ENCODE measurements around the gene ANGPTL4.
"Not testable (repeated sequence)": the region's sequence is repeated elsewhere in the genome, so short reads cannot be mapped to it uniquely, and the experiment has no call there.

ANGPTL4 gene

DNA sequence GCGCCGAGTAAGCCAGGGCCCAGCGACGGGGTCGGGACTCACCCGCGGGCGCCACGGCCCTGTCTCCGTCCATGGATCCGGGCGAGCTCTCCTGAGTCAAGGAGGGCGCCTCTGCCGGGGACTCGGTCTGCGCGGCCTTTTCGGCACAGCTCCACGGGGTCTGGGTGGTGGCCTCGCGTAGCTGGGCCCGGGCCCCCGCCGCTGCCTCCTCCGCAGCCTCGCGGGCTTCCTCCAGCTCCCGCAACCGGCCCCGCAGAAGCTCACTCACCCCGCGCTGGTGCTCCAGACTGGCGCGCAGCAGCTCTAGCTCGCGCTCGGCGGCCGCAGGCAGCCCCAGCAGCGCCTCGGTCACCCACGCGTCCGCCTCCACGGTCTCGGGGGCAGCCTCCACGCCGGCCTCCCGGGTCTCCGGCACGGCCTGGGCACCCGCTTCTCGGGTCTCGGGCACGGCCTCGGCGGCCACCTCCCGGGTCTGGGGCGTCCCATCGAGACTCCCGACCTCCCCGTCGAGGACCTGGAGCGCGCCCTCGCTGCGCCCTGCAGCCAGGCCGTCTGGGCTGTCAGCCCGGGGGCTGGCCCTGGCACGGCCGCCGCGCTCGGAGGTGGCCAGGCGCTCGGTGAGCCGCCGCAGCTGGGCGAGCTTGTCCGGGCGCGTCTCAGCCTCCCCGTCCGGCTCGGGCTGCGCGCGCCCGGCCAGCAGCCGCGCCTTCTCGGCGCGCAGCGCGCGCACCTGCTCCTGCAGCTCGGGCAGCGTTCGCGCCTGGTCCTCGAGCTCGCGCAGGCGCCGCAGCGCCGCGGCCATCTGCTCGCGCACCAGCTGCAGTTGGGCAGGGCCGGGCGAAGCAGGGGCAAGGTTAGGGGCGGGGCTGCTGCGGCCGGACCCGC is 29.3 kb upstream of the ANGPTL4 start:
- peak; percentile 26 for DNase-seq

DNA sequence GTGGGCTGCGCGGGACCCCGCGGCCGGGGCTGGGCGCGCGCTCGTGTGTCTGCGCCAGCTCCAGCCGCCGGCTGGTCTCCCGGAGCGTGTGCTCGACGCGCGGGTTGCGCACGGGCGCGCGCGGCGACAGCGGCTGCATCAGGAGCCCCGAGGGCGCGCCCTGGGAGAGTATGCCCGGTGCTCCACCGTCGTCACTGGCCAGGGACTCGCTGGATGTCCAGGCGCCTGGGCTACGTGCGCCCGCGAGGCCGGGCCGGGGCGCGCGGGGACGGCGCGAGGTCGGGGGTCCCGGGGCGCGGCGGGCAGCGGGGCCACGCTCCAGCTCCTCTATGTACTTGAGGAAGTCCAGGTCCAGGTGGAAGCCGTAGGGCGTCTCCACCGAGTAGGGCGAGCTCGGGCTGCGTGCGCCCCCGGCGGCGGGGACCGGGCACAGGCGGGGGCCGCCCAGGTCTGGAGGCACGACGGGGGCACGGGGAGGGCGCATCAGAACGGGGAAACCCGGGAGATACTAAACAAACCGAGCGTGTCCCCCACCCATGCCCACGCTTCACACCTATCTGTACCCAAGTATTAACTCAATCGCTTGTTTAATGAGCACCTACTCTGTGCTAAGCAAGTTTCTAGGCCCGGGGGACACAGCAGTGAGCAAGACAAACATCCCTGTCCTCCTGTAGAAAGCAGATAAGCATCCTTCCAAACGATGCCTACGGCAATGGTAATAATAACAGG is 28.4 kb upstream of the ANGPTL4 start:
- DNase-seq: peak; percentile 25

DNA sequence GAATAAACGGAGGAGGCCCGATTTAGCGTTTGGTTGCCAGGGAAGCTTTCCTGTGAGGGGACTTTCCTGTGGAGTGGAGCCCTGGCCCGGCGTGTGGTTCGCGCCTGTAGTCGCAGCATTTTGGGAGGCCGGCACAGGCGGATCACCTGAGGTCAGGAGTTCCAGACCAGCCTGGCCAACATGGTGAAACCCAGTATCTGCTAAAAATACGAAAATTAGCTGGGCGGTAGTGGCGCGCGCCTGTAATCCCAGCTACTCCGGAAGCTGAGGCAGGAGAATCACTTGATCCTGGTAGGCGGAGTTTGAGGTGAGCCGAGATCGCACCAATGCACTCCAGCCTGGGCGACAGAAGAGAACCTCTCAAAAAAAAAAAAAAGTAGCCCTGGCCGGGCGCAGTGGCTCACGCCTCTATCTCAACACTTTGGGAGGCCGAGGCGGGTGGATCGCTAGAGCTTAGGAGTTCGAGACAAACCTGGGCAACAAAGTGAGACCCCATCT is 27.8 kb upstream of the ANGPTL4 start:
- no peak for DNase-seq

DNA sequence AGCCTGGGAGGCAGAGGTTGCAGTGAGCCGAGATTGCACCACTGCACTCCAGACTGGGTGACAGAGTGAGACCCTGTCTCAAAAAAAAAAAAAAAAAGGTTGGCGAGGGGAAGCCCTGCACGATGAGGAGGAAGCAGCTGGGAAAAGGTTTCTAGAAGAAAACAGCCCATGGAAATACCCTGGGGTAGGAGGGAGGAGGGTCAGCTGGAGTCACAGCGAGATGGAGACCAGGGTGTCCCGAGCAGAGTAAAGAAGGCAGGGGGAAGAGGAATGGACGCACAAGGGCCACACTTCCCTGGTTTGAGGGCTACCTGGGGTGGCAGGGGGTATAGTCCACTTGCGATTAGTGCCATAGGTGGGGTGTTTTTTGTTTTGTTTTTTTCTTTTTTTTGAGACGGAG is 27.3 kb upstream of the ANGPTL4 start:
- DNase-seq: no peak

DNA sequence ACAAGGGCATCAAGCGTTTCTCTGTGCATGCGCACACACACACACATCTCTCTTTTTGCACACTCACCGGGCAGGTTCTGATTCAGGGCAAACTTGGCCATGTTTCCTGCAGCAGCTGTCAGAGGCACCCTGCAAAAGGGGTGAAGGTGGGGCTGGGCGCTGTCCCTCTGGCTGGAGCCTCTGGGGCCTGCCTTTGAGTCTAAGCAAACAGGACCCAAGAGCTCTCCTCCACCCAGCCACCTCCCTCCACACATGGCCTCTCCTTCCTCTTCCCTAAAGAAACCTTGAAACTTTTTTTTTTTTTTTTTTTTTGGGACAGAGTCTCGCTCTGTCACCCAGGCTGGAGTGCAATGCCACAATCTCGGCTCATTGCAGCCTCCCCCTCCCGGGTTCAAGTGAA is 26.2 kb upstream of the ANGPTL4 start:
- no peak for DNase-seq

DNA sequence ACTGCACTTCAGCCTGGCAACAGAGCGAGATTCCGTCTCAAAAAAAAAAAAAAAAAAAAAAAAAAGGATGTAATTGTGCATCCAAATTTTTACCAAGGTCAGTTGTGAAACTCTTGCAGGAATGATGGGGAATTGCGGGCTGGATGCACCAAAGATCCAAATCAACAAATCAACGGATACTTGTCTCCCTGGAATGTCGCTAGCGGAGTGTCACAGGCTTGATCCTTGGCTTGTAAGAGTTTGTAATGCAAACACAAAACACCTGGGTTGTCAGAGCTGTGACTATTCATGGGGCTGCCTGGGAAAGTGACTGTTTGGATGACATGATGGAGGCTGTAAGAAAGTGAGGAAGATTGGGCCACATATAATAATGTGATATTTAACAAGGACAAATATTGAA is 25.1 kb upstream of the ANGPTL4 start:
- no peak for DNase-seq

DNA sequence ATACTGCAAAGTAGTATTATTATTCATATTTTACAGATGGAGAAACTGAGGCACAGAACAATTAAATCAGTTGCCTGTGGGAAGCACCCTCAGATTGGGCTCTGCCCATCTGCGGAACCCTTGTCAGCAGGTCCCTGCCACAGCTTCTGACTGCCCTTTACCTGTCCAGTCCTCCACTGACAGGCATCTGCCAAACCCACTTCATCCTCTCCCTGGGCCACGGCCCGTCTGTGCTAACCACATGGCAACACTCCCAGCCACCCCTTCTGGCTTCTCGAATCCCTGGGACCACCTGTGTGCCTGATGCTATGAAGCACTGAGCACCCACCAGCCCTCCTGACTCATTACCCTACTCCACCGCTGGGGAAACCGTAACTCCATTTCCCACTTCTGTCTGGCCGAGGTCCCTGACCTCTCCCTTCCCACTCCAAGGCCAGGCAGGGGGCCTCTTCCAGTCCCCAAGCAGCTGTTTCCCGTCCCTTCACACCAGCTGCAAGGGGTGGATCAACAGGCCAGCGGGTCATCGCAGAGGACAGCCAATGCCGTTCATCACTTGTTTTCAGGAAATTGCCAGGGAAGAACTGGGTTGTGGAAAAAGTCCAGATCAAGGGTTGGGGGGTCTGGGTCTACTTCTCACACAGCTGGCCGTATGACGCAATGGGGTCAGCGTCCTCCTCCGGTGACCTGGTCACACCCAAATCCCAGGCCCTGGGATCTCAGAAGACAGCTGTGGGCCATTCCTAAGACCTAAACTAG is 23.4 kb upstream of the ANGPTL4 start:
- DNase-seq: no peak

DNA sequence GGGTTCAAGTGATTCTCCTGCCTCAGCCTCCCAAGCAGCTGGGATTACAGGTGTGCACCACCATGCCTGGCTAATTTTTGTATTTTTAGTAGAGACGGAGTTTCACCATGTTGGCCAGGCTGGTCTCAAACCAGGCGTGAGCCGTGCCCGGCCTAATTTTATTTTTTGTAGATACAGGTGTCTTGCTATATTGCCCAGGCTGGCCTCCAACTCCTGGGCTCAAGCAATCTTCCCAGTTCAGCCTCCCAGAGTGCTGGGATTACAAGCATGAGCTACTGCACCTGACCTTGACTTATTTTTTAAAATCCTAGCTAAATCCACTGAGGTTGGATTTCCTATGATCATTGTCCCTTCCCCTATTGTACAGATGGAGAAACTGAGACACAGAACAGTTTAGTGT is 22.5 kb upstream of the ANGPTL4 start:
- not testable (repeated sequence) for DNase-seq

DNA sequence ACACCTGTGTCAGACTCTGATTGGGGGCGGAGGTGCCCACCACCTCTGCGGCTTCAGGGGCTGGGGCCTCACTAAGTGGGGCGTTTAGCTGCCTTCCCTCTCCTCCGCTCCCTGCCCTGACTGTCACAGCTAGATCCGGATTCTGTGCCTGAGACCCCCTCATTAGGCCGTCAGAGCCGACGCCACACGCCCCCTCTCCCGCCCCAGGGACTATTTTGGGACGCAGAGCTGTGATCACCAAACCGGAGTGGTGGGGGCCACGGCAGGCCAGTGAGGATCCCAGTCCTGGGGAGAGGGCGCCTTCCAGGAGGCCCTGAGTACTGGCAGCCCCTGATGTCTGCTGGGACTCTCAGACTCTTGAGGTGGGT is 21.7 kb upstream of the ANGPTL4 start:
- no peak for DNase-seq

DNA sequence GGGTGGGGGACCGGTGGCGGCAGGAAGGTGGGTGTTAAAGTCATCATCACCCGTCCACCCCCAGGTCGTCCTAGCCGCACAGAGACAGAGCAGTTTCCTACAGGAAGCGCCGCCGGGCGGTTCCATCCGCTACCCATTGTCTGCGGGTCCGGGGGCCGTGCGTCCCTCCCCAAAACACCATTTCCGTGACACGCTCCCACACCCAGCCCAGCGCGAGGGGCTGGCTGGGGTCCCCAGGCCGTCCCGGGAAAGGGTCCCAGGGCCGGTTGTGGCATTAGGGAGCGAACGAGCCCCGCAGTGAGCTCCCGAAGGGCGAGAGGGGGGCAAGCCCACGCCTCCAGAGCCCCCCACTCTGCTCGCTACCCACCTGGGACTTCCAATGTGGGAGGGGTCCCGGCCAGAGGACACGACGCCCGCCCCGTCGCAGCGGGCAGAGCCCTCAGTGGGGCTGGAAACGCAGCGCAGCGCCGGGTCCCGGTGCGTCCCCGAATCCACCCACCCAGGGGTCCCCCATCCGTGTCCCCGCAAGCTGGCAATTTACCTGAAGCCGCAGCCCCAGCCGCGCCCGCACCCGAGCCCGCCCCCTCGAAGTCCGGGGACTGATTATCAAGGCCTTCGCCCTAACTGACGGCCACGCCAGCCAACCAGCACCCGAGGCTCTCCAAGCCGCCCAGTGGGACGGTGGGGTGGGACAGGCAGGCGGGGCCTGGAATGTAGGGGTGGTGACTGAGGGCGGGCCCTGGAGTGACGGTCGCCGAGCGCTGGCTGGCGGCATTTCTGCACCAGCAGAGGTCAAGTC is 21.1 kb upstream of the ANGPTL4 start, which contains the start of gene KANK3:
KANK3 (minus strand) TSS at position 579 of the 799 bp plus-strand sequence. CDS start 5,434 bp downstream, outside the sequence.
- DNase-seq: peak; percentile 95

DNA sequence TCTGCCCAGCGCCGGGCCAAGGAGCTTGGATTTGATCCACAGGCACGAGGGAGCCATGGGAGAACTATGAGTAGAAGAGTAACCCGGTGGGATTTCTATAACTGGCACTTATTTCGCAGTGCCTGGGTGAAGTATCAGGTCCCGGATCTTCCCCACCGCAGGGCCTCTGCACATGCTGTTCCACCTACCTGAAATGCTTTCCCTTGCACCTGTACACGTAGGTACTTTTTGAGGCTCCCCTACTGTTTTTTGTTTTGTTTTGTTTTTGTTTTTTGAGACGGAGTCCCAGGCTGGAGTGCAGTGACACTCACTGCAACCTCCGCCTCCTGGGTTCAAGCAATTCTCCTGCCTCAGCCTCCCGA is 20.5 kb upstream of the ANGPTL4 start:
- DNase-seq: no peak

DNA sequence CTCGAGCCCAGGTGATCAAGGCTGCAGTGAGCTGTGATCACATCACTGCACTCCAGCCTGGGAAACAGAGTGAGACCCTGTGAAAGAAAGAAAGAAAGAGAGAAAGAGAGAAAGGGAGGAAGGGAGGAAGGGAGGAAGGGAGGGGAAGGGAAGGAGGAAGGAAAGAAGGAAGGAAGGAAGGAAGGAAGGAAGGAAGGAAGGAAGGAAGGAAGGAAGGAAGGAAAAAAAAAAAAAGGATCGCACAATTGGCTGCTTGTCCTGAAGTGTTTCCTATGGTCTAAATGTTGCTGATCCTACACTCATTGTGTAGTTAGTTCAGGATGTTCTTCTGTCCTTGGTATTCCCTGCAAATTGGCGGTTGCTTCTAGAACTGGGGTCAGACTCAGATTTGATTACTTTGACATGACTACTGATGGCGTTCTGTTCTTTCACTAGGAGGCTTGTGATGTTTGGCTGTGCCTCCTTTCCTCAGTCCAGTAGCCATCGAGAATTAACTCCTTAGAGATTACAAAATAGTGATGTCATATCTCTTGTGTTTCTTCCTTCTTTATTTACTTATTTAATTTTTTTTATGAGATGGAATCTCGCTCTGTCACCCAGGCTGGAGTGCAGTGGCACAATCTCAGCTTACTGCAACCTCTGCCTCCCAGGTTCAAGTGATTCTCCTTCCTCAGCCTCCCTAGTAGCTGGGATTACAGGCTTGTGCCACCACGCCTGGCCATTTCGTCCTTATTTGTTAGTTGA is 14.2 kb upstream of the ANGPTL4 start:
- not testable (repeated sequence) for DNase-seq

DNA sequence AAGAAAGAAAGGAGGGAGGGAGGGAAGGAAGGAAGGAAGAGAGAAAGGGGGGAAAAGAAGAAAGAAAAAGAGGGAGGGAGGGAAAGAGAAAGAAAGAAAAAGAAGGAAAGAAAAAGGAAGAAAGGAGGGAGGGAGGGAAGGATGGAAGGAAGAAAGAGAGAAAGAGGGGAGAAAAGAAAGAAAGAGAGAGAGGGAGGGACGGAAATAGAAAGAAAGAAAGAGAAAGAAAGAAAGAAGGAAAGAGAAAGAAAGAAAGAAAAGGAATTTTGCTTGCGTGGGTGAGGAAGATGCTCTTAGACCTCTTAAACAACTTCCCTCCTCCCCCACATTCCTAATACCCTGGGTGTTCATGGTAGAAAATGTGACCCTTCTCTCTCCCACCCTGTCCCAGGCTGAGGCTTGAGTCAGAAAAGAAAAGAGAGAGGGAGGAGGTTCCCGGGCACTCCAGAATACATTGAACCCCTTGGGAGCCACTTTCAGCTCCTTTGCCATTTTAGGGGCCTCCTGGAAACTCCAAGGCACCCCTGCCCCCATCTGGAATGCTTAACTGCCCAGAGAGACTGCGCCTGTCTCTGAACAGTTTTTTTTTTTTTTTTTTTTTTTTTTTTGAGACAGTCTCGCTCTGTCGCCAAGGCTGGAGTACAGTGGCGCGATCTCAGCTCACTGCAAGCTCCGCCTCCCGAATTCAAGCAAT is 11.7 kb upstream of the ANGPTL4 start:
- no peak for DNase-seq

DNA sequence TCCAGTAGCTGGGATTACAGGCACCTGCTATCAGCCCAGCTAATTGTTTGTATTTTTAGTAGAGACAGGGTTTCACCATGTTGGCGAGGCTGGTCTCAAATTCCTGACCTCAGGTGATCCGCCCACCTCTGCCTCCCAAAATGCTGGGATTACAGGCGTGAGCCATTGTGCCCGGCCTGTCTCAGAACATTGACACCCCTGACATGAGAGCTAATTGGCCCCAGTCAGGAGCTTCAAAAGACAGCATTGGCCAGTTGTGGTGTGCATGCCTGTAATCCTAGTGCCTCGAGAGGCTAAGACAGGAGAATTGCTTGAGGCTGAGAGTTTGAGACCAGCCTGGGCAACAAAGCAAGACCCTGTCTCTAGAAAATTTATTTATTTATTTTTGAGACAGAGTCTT is 11.1 kb upstream of the ANGPTL4 start:
- DNase-seq: not testable (repeated sequence)

DNA sequence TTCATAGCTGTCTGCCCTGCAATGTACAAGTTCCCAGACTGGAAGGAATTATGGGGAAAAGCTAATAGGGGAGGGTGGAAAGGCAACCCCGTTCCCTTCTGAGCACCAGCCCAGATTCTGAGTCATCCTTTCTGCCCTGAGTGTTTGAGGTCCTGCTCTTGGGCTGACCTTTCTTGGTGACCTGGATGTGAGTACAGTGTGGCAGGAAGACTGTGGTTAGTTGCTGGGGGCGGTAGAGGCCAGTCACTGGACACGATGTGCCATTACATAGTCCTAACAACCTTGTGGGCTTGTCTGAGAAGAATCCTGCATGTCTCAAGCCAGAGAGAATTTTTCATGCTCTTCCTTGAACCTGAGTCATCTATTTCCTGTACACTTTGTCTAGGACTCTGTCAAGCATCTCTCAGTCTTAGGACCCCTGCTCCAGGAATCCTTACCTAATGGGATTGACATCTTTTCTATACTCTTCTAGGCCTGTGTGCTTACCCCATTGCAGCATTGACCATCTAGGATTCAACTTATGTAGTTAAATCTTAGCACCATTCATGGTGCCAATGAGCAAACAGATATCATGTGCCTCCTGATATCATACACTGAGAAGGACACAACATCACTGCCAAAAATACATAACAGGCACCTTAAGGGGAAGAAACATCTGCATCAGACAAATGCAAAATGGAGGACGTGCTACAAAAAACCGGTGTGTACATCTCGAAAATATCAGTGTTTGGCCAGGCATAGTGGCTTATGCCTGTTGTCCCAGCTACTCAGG is 8.1 kb upstream of the ANGPTL4 start:
- no peak for DNase-seq

DNA sequence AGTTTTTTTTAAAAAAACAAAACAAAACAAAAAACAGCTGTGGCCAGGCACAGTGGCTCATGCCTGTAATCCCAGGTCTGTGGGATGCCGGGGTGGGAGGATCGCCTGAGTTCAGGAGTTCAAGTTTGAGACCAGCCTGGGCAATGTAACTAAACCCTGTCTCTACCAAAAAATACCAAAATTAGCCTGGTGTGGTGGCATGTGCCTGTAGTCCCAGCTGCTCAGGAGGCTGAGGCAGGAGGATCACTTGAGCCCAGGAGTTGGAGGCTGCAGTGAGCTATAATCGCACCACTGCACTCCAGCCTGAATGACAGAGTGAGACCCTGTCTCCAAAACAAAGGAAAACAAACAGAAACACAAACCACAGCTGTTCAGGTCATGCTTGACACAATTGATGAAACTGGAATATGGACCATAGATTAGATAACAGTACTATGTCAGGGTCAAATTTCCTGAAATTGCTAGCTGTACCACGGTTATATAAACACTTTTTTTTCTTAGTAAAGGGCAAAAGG is 6.9 kb upstream of the ANGPTL4 start:
- DNase-seq: no peak

DNA sequence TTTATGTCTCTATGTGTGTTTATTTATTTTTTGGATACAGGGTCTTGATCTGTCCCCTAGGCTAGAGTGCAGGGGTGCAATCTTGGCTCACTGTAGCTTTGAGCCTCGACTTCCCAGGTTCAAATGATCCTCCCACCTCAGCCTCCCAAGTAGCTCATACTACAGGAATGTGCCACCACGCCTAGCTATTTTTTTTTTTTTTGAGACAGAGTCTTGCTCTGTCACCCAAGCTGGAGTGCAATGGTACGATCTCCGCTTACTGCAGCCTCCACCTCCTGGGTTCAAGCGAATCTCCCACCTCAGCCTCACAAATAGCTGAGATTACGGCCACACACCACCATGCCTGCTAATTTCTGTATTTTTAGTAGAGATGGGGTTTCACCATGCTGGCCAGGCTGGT is 5.0 kb upstream of the ANGPTL4 start:
- DNase-seq: no peak

DNA sequence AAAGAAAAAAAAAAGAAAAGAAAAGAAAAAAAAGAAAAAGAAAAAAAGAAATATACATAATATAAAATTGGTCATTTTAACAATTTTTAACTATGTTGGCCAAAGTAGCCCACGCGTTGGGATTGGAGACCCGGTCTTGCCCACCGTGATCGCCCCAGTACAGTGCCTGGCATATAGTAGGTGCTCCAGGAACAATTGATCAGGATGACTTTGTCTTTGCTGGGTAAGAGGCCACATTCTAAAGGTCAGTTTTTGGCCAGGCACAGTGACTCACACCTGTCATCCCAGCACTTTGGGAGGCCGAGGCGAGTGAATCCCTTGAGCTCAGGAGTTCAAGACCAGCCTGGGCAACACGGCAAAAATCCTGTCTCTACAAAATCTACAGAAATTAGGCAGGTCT is 3.8 kb upstream of the ANGPTL4 start:
- no peak for DNase-seq

DNA sequence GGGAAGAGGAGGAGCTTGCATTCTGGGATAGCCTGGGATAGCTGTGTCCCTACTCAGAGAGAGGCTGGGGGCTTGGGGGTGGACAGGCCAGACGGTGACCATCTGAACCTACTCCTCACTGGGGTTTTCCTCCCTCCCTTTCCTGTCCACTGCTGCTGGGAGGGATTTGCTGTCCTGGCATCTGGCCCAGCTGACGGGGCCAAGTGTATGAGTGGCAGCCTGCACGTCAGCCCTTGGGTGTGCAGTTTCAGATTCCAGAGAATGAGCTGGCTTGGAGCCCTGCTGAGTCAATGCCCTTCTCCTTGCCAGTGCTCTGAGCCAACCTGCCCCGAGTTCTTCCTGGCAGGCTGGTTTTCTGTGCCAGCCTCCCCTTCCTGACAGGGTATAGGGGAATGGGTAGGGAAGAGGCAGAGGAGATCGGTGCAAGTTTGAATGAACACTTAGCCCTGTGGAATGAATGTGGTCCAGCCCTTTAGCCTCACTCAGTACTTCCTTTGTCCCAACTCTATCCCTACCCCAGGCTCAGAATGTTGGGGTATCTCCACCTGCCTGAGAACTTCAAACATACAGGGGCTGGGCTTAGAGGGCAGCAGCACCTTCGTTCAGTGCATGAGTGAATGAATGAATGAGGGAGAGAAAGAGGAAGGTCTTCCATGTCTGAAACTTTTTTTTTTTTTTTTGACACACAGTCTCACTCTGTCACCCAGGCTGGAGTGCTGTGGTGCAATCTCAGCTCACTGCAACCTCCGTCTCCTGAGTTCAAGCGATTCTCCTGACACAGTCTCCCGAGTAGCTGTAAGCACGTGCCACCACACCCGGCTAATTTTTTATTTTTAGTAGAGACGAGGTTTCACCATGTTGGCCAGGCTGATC is 1.8 kb upstream of the ANGPTL4 start:
- no peak for DNase-seq

Data from CD4-positive, alpha-beta T cell treated with Interleukin-10 for 1 hour (primary cell).